Measurements from ENCODE around the gene SPRN. TPM values are rescaled to one million over a fixed set of nuclear protein-coding genes. Genes with fewer than 3 reads are reported as not detected.

Gene SPRN
- total and polyA plus RNA-seq, 2 experiments from 2014 or later = 0.31 TPM

GRCh38 chr10:133412381-133412711 lies 12.1 kb downstream of the SPRN start (continued):
- no peak for TF ChIP-seq ZNF462 (CRISPR knock-in tag; IDR thresholded peaks at IDR 0.05)
- TF ChIP-seq REST (IDR thresholded peaks at IDR 0.05; ENCODE audit: unreplicated experiment) = no peak
- TF ChIP-seq NANOG (IDR thresholded peaks at IDR 0.05; ENCODE audit: borderline replicate concordance) = no peak
- no peak for TF ChIP-seq POLR2AphosphoS5 (IDR thresholded peaks at IDR 0.05; ENCODE audit: low read depth)

- H3F3A ChIP-seq (replicated peaks; ENCODE audit: low read depth) = no peaks in the 10 kb centered on the region
- Mint-ChIP-seq H3K36me3 (ENCODE audit: low read depth) (peaks cover 92% of the 10 kb centered on the region), H3K9me3 (peaks cover 40% of the 10 kb centered on the region), H3K4me3 (no peak overlapping the region), H3K4me1 (no peaks in the 10 kb centered on the region), H3K27ac (no peak overlapping the region), H3K27me3 (ENCODE audit: insufficient read depth, low read depth, poor library complexity) (no peaks in the 10 kb centered on the region)
- peaks cover 63% of the 10 kb centered on the region for H3K79me2 ChIP-seq (replicated peaks; ENCODE audit: insufficient read depth)
- DNase-seq (ENCODE audit: low spot score) (no peak), ATAC-seq (no peak)
- H3K27me3 ChIP-seq (ENCODE audit: insufficient read depth) = no peaks in the 10 kb centered on the region
- peaks cover 19% of the 10 kb centered on the region for H4K20me1 ChIP-seq (replicated peaks; ENCODE audit: insufficient read depth)
- H3K36me3 ChIP-seq (ENCODE audit: insufficient read depth) = peaks cover 34% of the 10 kb centered on the region
- H3K9me2 ChIP-seq (ENCODE audit: insufficient read depth) = 0 out of 2 replicates have a peak, but pooled peaks cover 3% of the 10 kb centered on the region
- no peaks in the 10 kb centered on the region for H3K4me1 ChIP-seq (ENCODE audit: insufficient read depth)
- no peak overlapping the region for H3K4me2 ChIP-seq
- no peak overlapping the region for H3K27ac ChIP-seq (ENCODE audit: low read depth)
- H3K4me3 ChIP-seq = no peak overlapping the region
- no peak overlapping the region for H2AFZ ChIP-seq
- no peak for TF ChIP-seq JUNB (IDR thresholded peaks at IDR 0.05; ENCODE audit: unreplicated experiment)
- no peak for TF ChIP-seq CTCF (conservative IDR thresholded peaks at IDR 0.05; ENCODE audit: low read depth in 2 of 2)
These were observed 12.7 kb downstream of the SPRN start for GRCh38 chr10:133411523-133412380.

Measured in GM23338 (cell line).